Keratinocyte (primary cell): Measurements from ENCODE around the gene MLN. TPM values are rescaled to one million over a fixed set of nuclear protein-coding genes. Genes with fewer than 3 reads are reported as not detected.

Experiments
- DNase-seq: peaks from one replicate; pipeline ENCODE4 v3.0.0-alpha.2; 2011; ENCODE audit warnings: low read depth, missing footprints, low spot score
- FAIRE-seq: peaks from 2 replicates; lab custom pipeline; 2011; peaks lifted over from hg19 to GRCh38; lab: Jason Lieb, UNC
- H2AFZ ChIP-seq: 2 replicates; pipeline ENCODE4 v1.6.0; 2012; ENCODE audit warnings: low read length, control low read depth, inconsistent platforms; ENCODE audit not compliant: control insufficient read depth
- H3K27ac ChIP-seq: 2 replicates; pipeline ENCODE4 v1.5.1; 2011; ENCODE audit warnings: low read length; ENCODE audit not compliant: control insufficient read depth, insufficient read depth
- H3K27me3 ChIP-seq: 3 replicates; pipeline ENCODE4 v1.6.0; 2011; ENCODE audit warnings: low read length; ENCODE audit not compliant: control insufficient read depth, insufficient read depth; ENCODE audit errors: extremely low read depth
- H3K36me3 ChIP-seq, 2 experiments: 2 replicates in 1 of 2; 3 replicates in 1 of 2; pipeline ENCODE4 v1.5.1; 2011; ENCODE audit warnings: low read length in 2 of 2, mild to moderate bottlenecking in 1 of 2; ENCODE audit not compliant: control insufficient read depth in 2 of 2, insufficient read depth in 2 of 2; ENCODE audit errors: extremely low read depth in 1 of 2
- H3K4me1 ChIP-seq: 3 replicates; pipeline ENCODE4 v1.5.1; 2011; ENCODE audit warnings: low read length; ENCODE audit not compliant: control insufficient read depth, insufficient read depth; ENCODE audit errors: extremely low read depth
- H3K4me2 ChIP-seq: 3 replicates; pipeline ENCODE4 v1.6.0; 2011; ENCODE audit warnings: low read depth, low read length; ENCODE audit not compliant: control insufficient read depth, insufficient read depth; ENCODE audit errors: extremely low read depth
- H3K4me3 ChIP-seq, 3 experiments: fragments of 200-600 bp in 1 of 3; sonication (generic) in 1 of 3; 2 replicates in 2 of 3; 3 replicates in 1 of 3; pipeline ENCODE4 v1.5.1; 2011 to 2016; ENCODE audit warnings: low read length in 3 of 3, mild to moderate bottlenecking in 3 of 3, control low read depth in 2 of 3, inconsistent platforms in 1 of 3, low read depth in 1 of 3, mixed read lengths in 1 of 3, mixed run types in 1 of 3, moderate library complexity in 1 of 3; ENCODE audit not compliant: control insufficient read depth in 2 of 3, insufficient read depth in 2 of 3; ENCODE audit errors: extremely low read depth in 1 of 3
- H3K79me2 ChIP-seq: 2 replicates; pipeline ENCODE4 v1.6.0; 2012; ENCODE audit warnings: low read length; ENCODE audit not compliant: control insufficient read depth, insufficient read depth
- H3K9ac ChIP-seq: 3 replicates; pipeline ENCODE4 v1.6.0; 2011; ENCODE audit warnings: low read length; ENCODE audit not compliant: control insufficient read depth, insufficient read depth; ENCODE audit errors: extremely low read depth
- H3K9me1 ChIP-seq: 3 replicates; pipeline ENCODE4 v1.6.0; 2011; ENCODE audit warnings: low read length; ENCODE audit not compliant: control insufficient read depth, insufficient read depth; ENCODE audit errors: extremely low read depth
- H3K9me3 ChIP-seq: 2 replicates; pipeline ENCODE4 v1.5.1; 2012; ENCODE audit warnings: low read depth, low read length; ENCODE audit not compliant: control insufficient read depth
- H4K20me1 ChIP-seq: 3 replicates; pipeline ENCODE4 v1.6.0; 2011; ENCODE audit warnings: low read length; ENCODE audit not compliant: control insufficient read depth, insufficient read depth; ENCODE audit errors: extremely low read depth
- CTCF ChIP-seq, 3 experiments: IDR thresholded peaks in 1 of 3; conservative IDR thresholded peaks in 1 of 3; optimal IDR thresholded peaks in 1 of 3; 2 replicates in 2 of 3; 3 replicates in 1 of 3; pipeline versions ENCODE3 to v1.5.1; 2011; ENCODE audit warnings: low read length in 3 of 3, mild to moderate bottlenecking in 3 of 3, moderate library complexity in 2 of 3, control low read depth in 1 of 3, inconsistent platforms in 1 of 3; ENCODE audit not compliant: insufficient read depth in 2 of 3; ENCODE audit errors: extremely low read depth in 1 of 3
- EZH2 ChIP-seq: IDR thresholded peaks from one replicate; pipeline ENCODE4 v1.6.1; 2012; ENCODE audit warnings: inconsistent platforms, mild to moderate bottlenecking, low read length, moderate library complexity
- dilution Hi-C: fragments of 300-500 bp; cut with MboI; formaldehyde crosslinking; loops from one replicate; pipeline ENCODE4 v1.7.0; 2020; ENCODE audit warnings: low sequenced_read_pairs; ENCODE audit not compliant: extremely low pct_ligation_motif_present
- polyA plus RNA-seq, 5 experiments: library from polyadenylated mRNA; depleted of rRNA in 3 of 5; stranded (reverse) in 3 of 5; stranded (forward) in 1 of 5; unstranded in 1 of 5; fragments of >200 nt; gene quantifications; 1 replicate in 1 of 5; 2 replicates in 3 of 5; 3 replicates in 1 of 5; pipeline versions ENCODE4 v1.2.1 to v1.2.3, GENCODE V29; 2011 to 2012; ENCODE audit warnings: missing spikeins in 2 of 5, low read depth in 1 of 5, low replicate concordance in 1 of 5

Gene MLN
- polyA plus RNA-seq, 1 donor (not counting 4 experiments of a cell fraction or from before 2014, with no cell fraction given) = not detected

DNA sequence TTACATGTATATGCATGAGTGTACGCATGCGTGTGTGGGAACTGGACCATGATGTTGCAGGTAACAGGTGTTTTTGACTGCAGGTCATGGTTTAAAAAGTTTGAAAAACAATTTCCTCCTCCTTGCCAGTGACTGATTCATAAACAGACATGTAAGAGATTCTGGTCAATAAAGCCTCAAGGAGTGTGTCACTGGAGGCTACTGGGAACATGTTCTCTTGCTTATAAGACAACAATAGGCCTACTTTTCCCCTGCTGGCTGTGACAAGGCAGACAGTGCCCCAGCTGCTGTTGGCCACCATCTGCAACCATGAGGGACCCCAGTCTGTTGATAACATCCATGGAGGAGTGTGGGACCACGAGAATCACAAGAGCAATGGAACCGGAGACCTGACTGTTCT is 27.6 kb downstream of the MLN start:
- Histone ChIP-seq H3K4me2 (no peak overlapping the region), H3K4me1 (peaks cover 27% of the 10 kb centered on the region), H3K9me1 (peaks cover 5% of the 10 kb centered on the region), H3K36me3 (peaks cover 53 to 68% of the 10 kb centered on the region in 2 experiments), H3K27ac (no peak overlapping the region), H3K9me3 (no peaks in the 10 kb centered on the region), H3K79me2 (no peaks in the 10 kb centered on the region), H3K4me3 (no peak overlapping the region), H3K27me3 (no peaks in the 10 kb centered on the region), H4K20me1 (peaks cover 4% of the 10 kb centered on the region), H3K9ac (no peak overlapping the region), H2AFZ (no peak overlapping the region)
- DNase-seq (no peak), FAIRE-seq (no peak)
- TF ChIP-seq CTCF (optimal IDR thresholded peaks at IDR 0.05 in 1 of 3, IDR thresholded peaks at IDR 0.05 in 1 of 3, conservative IDR thresholded peaks at IDR 0.05 in 1 of 3; ENCODE audit: extremely low read depth in 1 of 3, insufficient read depth in 2 of 3, low read length in 3 of 3) (no peak), EZH2 (no peak)
- dilution Hi-C loops = no loop called here

GRCh38 chr6:33774774-33775173 is 29.0 kb downstream of the MLN start:
- no peak overlapping the region for H3K27ac ChIP-seq
- H3K9ac ChIP-seq = no peak overlapping the region
- H3K79me2 ChIP-seq = no peaks in the 10 kb centered on the region
- H3K4me1 ChIP-seq = peaks cover 30% of the 10 kb centered on the region
- no peak overlapping the region for H3K4me3 ChIP-seq
- peaks cover 5% of the 10 kb centered on the region for H3K9me1 ChIP-seq
- no peak overlapping the region for H2AFZ ChIP-seq
- dilution Hi-C loops = no loop called here
- peaks cover 4% of the 10 kb centered on the region for H4K20me1 ChIP-seq
- H3K36me3 ChIP-seq = peaks cover 45 to 57% of the 10 kb centered on the region in 2 experiments
- no peak for DNase-seq
- H3K27me3 ChIP-seq = no peaks in the 10 kb centered on the region
- FAIRE-seq = no peak
- no peaks in the 10 kb centered on the region for H3K9me3 ChIP-seq
- TF ChIP-seq CTCF (optimal IDR thresholded peaks at IDR 0.05 in 1 of 3, IDR thresholded peaks at IDR 0.05 in 1 of 3, conservative IDR thresholded peaks at IDR 0.05 in 1 of 3; ENCODE audit: extremely low read depth in 1 of 3, insufficient read depth in 2 of 3, low read length in 3 of 3) (no peak), EZH2 (no peak)
- no peak overlapping the region for H3K4me2 ChIP-seq
